Islet precursor cell (in vitro differentiated cells): Measurements from ENCODE around the gene ITGB4.

ENCODE experiments used
- DNase-seq: peaks from one replicate; pipeline ENCODE4 v3.0.0-alpha.2; 2018

Gene ITGB4

DNA sequence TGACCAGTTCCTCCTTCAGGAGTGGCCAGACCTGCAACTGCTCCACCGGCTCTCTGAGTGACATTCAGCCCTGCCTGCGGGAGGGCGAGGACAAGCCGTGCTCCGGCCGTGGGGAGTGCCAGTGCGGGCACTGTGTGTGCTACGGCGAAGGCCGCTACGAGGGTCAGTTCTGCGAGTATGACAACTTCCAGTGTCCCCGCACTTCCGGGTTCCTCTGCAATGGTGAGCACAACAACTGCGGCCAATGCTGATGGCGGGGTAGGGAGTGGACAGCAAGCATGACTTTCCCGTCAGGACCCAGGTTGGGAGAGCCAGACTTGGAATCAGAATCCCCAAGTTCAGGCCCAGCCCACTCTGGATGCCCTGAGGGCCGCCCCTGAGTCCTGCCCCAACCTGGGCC lies 12.2 kb downstream of the ITGB4 start:
- DNase-seq = no peak

DNA sequence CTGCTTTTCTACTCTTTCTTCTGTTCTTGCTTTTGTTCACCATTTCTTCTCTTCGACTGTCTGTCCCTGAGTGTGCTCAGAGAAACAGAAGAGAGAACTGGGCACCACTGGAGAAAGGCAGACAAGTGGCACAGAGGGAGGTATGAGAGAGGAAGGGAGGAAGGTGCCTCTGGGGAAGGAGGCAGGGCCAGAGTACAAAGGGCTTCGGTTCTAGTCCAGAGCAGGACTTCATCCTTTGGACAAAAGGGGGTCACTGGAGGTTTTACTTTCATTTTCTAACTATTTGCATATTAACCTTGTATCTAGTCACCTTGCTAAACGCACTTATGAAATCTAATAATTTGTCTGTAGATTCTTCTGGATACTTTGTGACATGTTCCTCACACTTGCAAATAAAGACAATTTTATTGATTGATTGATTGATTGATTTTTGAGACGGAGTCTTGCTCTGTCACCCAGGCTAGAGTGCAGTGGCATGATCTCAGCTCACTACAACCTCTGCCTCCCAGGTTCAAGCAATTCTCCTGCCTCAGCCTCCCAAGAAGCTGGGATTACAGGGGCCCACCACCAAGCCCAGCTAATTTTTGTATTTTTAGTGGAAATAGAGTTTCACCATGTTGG lies 13.5 kb downstream of the ITGB4 start:
- DNase-seq = no peak

DNA sequence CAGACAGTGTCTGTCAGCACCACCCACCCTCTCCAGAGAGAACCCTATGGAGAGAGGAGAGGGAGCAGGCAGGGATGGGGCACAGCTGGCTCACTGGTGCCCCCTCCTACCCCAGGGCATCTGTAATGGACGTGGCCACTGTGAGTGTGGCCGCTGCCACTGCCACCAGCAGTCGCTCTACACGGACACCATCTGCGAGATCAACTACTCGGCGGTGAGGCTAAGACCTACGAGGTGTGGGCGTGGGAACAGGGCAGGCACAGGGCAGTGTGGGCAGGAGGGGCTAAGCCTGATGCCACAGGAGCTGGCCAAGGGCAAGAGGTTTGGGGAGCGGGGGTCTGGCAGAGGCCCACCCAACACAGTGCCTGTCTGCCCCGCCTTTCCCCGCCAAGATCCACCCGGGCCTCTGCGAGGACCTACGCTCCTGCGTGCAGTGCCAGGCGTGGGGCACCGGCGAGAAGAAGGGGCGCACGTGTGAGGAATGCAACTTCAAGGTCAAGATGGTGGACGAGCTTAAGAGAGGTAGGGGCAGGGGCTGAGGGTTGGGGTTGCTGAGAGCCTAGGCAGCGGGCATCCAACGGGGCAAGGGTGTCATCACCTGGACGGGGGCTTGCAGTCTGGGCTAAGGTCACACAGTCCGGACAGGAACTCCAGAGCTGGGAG lies 15.0 kb downstream of the ITGB4 start:
- DNase-seq = no peak

DNA sequence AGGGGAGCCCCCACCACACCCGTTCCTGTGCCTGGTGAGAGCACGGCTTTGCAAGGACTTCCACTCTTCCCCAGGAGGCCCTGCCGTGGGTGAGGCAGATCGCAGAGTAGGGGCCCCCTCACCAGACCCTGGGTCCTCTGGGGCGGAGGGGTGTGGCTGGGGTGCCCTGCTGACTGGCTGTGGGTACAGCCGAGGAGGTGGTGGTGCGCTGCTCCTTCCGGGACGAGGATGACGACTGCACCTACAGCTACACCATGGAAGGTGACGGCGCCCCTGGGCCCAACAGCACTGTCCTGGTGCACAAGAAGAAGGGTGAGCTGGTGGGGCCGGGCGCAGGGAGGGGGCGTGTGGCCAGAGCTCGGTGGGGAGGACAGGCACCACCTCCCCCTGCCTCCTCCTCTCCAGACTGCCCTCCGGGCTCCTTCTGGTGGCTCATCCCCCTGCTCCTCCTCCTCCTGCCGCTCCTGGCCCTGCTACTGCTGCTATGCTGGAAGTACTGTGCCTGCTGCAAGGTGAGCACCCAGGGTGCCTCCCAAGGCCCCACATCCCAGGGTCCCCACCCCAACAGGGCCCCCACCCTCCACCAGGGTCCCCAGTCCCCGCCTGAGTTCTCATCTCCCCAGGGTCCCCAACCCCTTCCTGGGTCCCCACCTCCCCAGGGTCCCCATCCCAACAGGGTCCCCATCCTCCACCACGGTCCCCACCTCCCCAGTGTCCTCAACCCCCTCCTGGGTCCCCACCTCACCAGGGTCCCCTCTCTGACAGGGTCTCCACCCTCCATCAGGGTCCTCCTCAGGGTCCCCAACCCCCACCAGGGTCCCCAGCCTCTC lies 16.1 kb downstream of the ITGB4 start:
- DNase-seq = no peak

DNA sequence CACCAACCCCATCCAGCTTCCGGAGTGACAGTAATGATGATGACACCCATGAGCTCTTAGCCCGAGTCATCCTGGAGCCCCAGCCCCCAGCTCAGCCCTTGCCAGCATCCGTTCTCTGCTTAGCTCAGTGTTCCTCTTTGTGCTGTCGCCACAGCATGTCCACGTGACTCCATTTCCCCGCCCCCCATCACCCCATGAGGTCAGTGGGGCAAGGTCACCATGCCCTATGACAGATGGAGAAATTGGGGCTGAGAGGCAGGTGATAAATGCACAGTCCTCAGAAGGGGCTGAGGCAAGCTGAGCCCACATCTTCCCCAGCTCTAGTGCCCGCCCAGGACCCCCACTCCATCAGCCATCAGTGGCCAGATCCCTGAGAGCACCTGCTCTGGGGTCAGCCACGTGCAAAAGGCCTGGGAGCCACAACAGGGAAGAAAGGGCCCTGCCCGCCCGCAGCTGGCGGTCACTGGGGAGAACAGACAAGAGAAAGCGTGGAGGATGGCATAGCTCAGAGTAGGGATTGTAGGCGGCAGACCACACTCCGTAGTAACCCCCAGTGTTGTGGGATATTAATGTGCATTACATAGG lies 17.1 kb downstream of the ITGB4 start:
- DNase-seq = no peak

DNA sequence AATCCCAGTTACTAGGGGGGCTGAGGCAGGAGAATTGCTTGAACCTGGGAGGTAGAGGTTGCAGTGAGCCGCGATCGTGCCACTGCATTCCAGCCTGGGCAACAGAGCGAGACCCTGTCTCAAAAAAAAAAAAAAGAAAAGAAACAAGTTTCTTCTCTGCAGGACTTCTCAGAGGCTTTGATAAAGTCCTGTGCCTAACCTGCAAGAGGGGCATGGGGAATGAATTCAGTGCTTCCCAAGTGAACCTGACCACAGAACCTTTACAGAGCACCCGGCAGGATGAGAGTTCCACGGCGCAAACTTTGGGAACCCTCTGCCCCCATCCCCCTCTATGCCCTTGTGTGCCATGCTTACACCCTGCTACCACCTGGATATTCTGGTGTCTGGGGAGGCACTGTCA lies 17.9 kb downstream of the ITGB4 start:
- no peak for DNase-seq

DNA sequence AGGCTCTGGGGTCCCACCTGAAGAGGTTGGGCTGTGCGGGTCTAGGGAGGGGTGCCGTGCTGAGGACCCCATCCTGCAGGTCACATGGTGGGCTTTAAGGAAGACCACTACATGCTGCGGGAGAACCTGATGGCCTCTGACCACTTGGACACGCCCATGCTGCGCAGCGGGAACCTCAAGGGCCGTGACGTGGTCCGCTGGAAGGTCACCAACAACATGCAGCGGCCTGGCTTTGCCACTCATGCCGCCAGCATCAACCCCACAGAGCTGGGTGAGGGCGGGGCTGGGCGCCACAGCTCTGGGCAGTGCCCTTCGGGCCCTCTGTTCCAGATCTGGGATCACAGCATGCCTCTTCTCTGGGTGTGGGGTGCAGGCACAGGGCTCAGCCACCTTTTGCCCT lies 18.5 kb downstream of the ITGB4 start:
- no peak for DNase-seq

DNA sequence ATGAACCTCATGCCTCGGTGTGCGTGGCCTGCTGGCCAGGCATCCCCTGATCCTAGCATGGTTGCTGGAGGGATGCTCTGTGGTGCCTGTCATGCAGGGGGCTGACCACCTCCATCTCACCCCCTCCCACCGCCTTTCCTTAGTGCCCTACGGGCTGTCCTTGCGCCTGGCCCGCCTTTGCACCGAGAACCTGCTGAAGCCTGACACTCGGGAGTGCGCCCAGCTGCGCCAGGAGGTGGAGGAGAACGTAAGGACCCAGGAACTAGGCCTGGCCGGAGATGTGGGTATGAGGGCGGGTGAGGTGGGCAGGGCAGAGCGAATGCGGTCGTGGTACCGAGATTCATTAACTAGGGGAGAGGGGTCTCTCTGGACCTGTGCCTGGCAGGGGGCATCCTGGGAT lies 19.0 kb downstream of the ITGB4 start:
- DNase-seq = no peak

DNA sequence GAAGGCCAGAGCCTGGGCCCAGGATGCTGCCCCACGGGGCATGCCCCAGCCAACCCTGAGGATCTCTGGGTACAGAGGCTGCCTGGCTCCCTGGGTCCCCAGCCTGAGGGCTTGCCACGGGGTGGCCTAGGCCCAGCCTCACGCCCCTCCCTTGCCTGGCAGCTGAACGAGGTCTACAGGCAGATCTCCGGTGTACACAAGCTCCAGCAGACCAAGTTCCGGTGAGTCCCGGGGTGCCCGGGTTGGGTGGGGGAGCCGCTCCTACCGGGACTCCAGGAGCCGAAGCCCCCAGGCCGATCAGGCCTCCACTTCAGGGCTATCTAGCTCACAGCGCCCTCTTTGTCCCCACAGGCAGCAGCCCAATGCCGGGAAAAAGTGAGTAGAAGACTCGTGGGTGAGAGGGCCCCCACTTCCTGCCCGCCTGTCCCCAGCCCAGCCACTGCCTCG lies 19.4 kb downstream of the ITGB4 start:
- no peak for DNase-seq

DNA sequence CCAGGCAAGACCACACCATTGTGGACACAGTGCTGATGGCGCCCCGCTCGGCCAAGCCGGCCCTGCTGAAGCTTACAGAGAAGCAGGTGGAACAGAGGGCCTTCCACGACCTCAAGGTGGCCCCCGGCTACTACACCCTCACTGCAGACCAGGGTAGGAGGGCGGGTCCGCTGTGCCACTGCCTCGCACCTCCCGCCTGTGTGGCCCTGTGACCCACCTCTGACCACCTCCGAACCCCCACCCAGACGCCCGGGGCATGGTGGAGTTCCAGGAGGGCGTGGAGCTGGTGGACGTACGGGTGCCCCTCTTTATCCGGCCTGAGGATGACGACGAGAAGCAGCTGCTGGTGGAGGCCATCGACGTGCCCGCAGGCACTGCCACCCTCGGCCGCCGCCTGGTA lies 21.1 kb downstream of the ITGB4 start:
- DNase-seq = no peak

DNA sequence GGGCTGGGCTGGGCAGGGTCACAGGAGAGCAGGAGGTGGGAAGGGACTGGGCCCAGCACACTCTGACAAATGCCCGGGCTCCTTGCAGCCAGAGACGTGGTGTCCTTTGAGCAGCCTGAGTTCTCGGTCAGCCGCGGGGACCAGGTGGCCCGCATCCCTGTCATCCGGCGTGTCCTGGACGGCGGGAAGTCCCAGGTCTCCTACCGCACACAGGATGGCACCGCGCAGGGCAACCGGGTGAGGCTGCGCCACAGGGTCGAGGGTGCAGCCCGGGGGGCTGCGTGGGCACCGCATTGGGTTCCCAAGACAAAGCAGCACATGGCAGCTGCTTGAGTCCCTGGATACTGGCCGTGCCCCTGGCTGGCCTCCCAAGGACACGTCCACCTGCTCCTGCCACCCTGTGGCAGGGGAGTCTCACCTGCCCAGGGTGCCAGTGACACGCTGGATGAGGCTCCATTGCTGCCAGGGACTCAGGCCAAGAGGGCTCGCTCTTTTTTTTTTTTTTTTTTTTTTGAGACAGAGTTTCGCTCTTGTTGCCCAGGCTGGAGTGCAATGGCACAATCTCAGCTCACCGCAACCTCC lies 22.5 kb downstream of the ITGB4 start:
- DNase-seq = no peak

DNA sequence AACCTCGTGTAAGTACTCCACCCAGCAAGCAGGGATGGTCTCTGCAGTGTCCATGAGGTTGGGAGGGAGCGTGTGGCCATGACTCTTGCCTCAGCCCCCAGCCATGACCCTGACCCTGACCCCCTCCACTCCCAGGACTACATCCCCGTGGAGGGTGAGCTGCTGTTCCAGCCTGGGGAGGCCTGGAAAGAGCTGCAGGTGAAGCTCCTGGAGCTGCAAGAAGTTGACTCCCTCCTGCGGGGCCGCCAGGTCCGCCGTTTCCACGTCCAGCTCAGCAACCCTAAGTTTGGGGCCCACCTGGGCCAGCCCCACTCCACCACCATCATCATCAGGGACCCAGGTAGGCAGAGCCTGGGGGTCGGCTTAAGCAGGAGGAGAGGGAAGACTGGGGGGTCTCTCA lies 27.4 kb downstream of the ITGB4 start:
- DNase-seq = no peak

DNA sequence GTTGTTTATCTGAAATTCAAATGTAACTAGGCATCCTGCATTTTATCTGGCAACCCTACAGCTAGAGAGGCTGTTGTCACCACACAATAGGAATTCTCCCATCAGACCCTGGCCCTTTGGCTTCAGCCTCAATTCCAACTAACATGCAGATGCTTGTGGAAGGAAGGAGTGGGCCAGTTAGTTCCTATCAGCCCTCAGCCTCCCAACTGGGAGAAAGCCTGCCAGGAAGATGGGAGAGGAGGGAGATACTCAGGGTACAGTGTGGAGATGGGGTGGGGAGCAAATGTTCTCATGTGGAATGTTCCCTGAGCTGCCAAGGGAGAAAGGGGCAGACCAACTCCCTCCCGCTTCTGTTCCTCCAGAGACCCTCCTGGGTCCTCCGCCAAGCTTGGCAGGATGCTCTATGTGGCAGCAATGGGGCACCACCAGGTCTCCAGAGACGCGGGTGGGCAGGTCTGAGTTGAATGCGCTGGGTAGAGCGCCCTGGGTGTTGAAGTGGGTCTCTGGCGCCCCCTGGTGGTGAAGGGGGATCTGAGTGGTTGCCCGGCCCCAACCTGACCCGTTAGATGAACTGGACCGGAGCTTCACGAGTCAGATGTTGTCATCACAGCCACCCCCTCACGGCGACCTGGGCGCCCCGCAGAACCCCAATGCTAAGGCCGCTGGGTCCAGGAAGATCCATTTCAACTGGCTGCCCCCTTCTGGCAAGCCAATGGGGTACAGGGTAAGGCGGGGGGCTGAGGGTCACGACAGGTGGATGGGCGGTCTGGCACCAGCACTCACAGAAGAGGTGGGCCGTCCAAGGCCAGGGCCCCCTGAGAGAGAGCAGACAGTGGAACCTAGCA lies 28.5 kb downstream of the ITGB4 start:
- DNase-seq = peak; percentile 90

DNA sequence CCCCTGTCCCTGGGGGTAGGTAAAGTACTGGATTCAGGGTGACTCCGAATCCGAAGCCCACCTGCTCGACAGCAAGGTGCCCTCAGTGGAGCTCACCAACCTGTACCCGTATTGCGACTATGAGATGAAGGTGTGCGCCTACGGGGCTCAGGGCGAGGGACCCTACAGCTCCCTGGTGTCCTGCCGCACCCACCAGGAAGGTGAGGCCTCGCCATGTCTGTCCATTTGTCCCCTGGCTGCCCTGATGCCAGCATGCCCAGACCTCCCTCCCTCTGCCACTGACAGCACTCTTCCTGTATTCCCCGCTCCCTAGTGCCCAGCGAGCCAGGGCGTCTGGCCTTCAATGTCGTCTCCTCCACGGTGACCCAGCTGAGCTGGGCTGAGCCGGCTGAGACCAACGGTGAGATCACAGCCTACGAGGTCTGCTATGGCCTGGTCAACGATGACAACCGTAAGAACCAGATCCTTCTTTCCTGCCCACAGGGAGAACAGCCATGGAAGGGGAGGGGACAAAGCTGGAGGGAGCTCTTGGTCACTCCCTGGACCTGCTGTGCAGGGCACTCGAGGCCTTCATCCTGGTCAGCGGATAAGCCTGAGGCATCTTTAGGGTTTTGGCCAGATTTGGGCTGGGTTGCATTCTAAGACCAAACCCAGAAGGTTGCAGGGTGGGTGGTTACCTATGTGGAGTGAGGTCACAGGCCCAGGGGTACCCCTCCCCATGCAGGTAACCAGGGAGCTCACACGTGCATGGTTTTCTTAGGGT lies 29.6 kb downstream of the ITGB4 start:
- DNase-seq = no peak

DNA sequence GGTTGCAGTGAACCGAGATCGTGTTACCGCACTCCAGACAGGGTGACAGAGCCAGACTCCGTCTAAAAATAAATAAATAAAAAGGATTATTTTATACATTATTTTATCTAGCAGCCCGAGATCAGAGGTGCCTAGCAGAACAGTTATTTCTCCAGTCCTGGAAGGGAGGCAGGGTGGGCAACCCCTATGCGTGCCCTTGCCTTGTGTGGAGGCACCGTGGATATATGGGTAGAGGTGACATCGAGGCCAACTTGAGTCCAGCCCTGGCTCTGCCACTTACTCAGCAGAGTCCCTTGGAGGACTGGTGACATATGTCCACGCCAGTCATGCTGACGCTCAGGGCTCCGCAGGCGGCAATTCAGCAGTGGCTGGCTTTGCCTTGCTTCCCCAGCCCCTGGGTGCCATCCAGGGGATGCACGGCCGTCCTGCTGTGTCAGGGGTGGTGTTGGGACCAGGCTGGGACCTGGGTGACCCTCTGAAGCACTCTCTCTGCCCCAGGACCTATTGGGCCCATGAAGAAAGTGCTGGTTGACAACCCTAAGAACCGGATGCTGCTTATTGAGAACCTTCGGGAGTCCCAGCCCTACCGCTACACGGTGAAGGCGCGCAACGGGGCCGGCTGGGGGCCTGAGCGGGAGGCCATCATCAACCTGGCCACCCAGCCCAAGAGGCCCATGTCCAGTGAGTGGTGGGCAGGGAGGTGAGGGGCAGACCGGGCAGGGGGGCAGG lies 30.6 kb downstream of the ITGB4 start:
- no peak for DNase-seq

DNA sequence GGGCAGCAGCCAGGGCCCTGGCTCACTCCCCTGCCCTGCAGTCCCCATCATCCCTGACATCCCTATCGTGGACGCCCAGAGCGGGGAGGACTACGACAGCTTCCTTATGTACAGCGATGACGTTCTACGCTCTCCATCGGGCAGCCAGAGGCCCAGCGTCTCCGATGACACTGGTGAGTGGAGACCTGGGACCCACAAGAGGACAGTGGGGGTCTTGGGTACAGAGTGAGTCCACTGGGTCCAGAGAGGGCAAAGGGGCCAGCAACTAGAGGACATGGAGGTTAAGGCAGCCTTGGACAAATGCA lies 31.1 kb downstream of the ITGB4 start:
- no peak for DNase-seq

DNA sequence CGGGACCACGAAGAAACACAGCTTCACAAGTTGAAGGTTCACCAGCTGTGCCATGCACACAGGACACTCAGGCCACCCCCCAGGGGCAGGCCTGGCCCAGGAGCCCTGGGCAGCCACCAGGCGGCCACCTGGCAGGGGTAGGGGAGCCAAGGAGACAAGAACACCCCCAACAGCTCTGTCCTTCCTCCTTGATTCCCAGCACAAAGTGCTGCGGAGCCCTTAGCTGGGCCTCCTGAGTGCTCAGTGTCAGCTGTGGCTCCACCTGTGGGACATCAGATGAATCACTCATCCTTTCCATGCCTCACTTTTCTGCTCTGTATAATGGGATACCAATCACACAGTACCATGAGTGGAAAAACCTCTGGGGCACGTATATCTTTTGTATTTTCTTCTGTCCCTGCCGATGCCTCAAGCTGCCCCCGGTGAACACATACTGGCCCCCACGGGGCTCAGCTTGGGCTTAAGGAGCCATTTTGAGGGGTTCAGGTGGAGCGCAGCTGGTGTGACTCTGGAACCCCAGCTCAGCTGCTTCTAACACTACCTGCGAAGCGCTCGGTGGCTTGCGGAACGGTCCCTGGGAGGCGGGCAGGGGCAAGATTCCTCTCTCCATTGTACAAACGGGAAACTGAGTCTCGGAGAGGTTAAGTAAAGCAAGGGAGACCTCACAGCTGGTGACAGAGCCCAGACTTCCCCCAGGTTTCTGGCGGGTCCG lies 31.7 kb downstream of the ITGB4 start:
- DNase-seq = no peak

DNA sequence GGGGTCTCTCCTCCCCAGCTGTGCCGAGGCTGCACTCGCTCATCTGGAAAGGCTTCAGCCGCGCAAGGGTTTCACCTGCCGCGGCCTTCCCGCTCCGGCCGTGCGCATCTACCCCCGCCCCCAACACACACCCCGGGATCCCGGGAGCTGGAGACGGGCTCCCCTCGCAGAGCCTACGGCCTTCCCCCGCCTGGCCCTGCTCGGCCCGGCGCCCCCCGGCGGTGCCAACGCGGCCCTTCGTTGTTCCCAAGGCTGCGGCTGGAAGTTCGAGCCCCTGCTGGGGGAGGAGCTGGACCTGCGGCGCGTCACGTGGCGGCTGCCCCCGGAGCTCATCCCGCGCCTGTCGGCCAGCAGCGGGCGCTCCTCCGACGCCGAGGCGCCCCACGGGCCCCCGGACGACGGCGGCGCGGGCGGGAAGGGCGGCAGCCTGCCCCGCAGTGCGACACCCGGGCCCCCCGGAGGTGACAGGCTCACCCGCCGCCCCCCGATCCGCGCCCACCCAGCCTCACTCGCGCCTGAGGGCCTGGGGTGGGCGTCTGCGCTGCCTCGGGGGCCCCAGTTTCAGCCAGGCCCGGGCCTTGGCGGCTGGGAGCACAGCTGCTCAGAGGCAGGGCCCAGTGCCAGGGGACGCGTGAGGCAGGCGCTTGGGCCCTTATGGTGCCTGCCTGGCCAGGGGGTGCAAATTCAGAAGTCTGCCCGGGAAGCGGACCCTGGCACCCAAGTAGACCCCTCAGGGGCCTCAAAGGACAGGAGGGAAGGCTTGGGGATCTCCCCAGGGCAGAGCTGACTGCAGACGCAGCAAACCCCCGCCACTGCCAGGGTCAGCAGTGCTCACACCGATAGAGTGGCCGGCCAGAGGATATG lies 32.5 kb downstream of the ITGB4 start:
- DNase-seq = peak; percentile 91
